Right kidney (tissue), 1 donor: ENCODE measurements around the gene ABHD8.
"Not testable (repeated sequence)": the region's sequence is repeated elsewhere in the genome, so short reads cannot be mapped to it uniquely, and the experiment has no call there.

Experiments used
- DNase-seq: peaks from one replicate; pipeline ENCODE4 v3.0.0-alpha.2; 2016

Gene ABHD8

GRCh38 chr19:17300992-17301619 lies 2.1 kb downstream of the ABHD8 start:
- DNase-seq = no peak

- DNase-seq = no peak
Observed at GRCh38 chr19:17296976-17297375, 6.2 kb downstream of the ABHD8 start.

GRCh38 chr19:17296273-17296672 lies 7.0 kb downstream of the ABHD8 start:
- no peak for DNase-seq

GRCh38 chr19:17295551-17295950 lies 7.7 kb downstream of the ABHD8 start:
- not testable (repeated sequence) for DNase-seq

GRCh38 chr19:17294051-17294891 lies 9.0 kb downstream of the ABHD8 start:
- no peak for DNase-seq

- no peak for DNase-seq
Observed at GRCh38 chr19:17293605-17294004, 9.6 kb downstream of the ABHD8 start.

GRCh38 chr19:17292301-17293074 lies 10.7 kb downstream of the ABHD8 start:
- peak; percentile 88 for DNase-seq

DNA sequence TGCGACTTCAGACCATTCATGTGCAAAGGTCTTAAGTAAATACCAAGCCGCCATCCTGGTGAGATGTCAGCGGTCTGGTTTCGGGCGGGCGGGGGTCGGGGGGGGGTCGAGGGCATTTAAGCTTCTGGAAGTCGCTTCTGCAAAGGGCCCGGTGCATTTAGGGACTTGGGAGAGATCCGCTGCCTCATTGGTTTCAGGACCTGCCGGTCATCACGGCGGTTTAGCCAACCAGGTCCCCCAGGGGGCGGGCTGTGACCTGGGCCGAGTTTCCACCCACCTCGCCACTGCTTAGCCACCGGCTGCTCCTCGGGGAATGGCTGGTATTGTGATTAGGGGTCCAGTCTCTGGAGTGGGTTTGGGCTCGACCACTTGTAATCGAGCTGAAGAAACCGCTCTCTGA lies 13.7 kb downstream of the ABHD8 start:
- DNase-seq = no peak

DNA sequence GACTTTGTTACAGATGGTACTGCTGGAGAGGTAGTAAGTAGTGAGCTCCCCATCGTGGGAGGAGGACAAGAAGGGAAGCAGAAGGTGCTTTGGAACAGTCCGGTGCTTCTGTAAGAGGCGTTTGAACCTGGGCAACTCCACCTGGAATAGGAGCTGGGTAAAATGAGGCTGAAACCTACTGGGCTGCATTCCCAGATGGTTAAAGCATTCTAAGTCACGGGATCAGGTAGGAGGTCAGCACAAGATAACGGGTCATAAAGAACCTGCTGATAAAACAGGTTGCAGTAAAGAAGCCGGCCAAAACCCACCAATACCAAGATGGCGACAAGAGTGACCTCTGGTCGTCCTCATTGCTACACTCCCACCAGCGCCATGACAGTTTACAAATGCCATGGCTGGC lies 16.5 kb downstream of the ABHD8 start:
- no peak for DNase-seq

DNA sequence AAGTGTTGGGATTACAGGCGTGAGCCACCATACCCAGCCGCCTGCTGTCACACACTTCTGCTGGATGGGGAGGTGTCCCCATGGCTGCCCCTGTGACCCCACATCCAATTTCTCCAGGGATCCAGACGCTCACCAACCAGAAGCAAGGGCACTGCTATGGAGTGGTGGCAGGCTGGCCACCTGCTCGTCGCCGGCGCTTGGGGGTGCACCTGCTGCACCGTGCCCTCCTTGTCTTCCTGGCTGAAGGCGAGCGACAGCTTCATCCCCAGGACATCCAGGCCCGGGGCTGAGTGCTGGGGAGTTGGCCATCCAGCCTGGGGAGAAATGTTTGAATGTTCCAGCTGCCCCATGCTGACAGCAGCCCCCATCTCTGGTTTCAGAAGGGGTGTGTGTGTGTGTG lies 17.0 kb downstream of the ABHD8 start:
- DNase-seq = no peak

GRCh38 chr19:17285415-17286135 lies 17.6 kb downstream of the ABHD8 start:
- DNase-seq = no peak

DNA sequence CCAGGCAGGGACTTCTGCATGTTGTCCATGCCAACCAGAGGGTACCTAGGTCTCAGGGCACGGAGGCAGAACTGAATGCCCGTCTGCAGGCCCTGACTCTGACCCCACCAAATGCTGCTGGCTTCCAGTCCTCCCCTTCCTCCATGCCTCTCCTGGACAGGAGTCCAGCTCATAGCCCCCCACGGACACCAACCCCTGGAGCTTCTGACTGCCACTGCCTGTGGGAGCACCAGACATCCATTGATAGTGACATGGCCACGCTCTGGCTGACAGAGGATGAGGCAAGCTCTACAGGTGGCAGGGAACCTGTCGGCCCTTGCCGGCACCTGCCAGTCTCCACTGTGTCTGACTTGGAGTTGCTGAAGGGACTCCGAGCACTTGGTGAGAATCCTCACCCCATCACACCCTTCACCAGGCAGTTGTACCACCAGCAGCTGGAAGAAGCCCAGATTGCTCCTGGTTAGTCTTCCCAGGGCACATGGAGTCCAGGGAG lies 19.7 kb downstream of the ABHD8 start:
- no peak for DNase-seq

GRCh38 chr19:17282488-17283125 lies 20.6 kb downstream of the ABHD8 start:
- DNase-seq = peak; percentile 85

DNA sequence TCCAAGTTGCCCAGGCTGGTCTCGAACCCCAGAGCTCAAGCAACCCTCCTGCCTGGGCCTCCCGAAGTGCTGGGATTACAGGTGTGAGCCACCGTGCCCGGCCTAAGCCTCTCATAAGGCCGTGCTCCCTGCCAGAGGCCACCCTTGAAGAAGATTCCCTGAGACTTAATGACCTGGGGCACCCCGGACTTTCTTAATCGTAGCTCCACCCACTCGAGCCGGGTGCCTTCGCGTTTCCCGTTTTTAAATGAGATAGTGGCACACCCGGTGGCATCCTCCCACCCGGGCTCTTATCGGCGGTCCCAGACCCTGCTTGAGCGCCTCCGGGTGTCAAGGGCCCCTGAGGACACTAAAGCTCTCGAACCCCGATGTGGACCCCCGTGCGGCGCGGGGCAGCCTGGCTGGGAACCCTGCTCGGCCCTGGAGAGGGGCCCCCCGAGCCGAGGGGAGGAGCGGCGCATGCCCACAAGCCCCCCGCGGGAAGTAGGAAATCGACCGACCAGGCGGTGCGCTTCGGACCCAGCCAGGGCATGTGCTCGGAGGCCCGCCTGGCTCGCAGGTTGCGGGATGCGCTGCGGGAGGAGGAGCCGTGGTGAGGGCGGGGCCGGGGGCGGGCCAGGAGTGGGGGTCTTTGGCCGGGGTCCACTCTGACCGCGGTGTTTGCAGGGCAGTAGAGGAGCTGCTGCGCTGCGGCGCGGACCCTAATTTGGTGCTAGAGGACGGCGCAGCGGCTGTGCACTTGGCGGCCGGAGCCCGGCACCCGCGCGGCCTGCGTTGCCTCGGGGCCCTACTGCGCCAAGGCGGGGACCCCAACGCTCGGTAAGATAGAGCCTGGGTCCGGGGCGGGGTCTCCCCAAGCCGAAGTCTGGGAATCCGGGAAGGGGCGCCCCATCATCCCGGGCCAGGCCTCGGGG lies 21.6 kb downstream of the ABHD8 start, which contains the start of gene ANKLE1:
Gene ANKLE1, plus strand, starts transcription at position 511 of the 914 bp plus-strand sequence. Its CDS starts 20 bp downstream, at position 531.
- peak; percentile 55 for DNase-seq

DNA sequence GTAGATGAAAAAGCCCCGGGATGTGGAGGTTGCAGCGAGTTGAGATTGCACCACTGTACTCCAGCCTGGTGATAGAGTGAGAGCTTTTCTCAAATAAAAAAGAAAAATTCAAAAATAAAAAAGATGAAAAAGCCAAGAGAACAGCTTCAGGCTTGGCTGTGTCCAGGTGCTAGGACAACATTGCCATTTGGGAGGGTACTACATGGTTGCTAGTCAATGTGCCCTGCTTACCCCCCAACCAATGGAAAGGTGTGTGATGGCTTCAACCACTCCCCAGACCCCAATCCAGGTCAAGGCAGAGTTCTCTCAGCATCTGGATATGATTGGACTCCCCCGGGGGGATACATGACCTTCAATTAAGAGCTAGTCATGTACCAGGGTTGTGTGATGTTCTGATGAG lies 23.8 kb downstream of the ABHD8 start:
- DNase-seq = no peak

DNA sequence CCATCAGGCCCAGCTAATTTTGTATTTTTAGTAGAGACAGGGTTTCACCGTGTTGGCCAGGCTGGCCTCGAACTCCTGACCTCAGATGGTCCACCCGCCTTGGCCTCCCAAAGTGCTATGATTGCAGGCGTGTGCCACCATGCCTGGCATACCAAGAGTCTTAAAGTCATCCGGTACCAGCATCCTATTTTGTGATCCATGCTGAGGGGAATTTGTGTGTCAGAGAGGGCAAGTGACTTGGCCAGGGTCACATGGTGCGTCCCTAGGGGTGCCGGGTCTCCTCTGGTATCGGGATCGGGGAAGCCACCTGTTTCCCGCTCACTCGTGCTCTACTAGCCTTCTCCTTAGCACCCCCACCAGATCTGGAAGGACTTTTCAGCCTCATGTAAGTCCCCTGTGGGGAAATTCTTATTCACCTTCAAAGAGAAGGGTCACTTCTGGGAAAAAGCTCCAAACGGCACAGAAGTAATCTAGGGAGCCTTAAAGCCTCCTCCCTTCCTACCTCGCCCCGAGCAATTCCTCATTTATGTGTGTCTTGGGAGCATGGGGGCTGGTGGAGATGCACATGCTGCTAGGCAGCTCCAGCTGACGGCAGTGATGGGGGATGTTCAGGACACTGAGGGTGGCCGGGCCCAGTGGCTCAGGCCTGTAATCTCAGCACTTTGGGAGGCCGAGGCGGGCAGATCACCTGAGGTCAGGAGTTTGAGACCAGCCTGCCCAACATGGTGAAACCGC lies 27.6 kb downstream of the ABHD8 start:
- no peak for DNase-seq

DNA sequence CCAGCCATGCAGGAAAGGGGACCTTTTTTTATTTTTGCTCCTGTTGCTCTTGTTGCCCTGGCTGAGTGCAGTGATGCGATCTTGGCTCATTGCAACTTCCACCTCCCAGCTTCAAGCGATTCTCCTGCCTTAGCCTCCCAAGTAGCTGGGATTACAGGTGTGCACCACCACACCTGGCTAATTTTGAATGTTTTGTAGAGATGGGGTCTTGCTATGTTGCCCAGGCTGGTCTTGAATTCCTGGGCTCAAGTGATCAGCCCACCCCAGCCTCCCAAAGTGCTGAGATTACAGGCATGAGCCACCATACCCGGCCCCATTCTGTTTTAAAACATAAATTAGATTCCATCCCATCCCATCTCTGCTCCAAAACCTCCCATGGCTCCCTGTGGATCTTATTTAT lies 28.3 kb downstream of the ABHD8 start:
- DNase-seq = not testable (repeated sequence)

- DNase-seq = no peak
Observed at GRCh38 chr19:17268754-17269153, 34.5 kb downstream of the ABHD8 start.

GRCh38 chr19:17266975-17267788 lies 36.0 kb downstream of the ABHD8 start, which contains the start of gene BABAM1:
TSS of gene BABAM1 (plus strand) at chr19:17267443. CDS start at chr19:17268807, 1,364 bp downstream.
- peak; percentile 81 for DNase-seq
